SK-N-SH (cell line): ENCODE data around the gene UBR1. TPM values are rescaled to one million over a fixed set of nuclear protein-coding genes. Genes with fewer than 3 reads are reported as not detected.

Experiments
- CTCF ChIA-PET: fragments of 300-600, 350-600 bp; formaldehyde crosslinking; extraction: SDS; loops from one replicate; lab custom pipeline; 2021; lab: Yijun Ruan, JAX
- POLR2A ChIA-PET: fragments of 350-600 bp; sonication (Branson Sonifier 250); formaldehyde crosslinking; extraction: SDS; loops from one replicate; lab custom pipeline; 2020; ENCODE audit warnings: antibody characterized with exemption, inconsistent platforms; lab: Yijun Ruan, JAX
- DNase-seq: peaks from one replicate; pipeline ENCODE4 v3.0.0; 2012
- H2AFZ ChIP-seq: fragments of 200-600 bp; sonication (generic); 2 replicates; pipeline ENCODE4 v1.8.1; 2016; ENCODE audit warnings: antibody characterized with exemption, mild to moderate bottlenecking, low read depth
- H3F3A ChIP-seq: fragments of 200-600 bp; sonication (generic); replicated peaks from 2 replicates; pipeline ENCODE3; 2016; ENCODE audit warnings: antibody characterized with exemption, mild to moderate bottlenecking; ENCODE audit not compliant: insufficient read depth
- H3K27ac ChIP-seq, 2 experiments: fragments of 200-500 bp in 1 of 2; fragments of 200-600 bp in 1 of 2; sonication (Bioruptor generic) in 1 of 2; sonication (generic), shearing (Covaris generic) in 1 of 2; 2 replicates each; pipeline versions ENCODE4 v1.5.1 to v1.6.1; 2014 to 2016; ENCODE audit warnings: low read depth in 2 of 2, inconsistent platforms in 1 of 2, low read length in 1 of 2, mild to moderate bottlenecking in 1 of 2, mixed read lengths in 1 of 2
- H3K27me3 ChIP-seq: fragments of 200-600 bp; sonication (generic), shearing (Covaris generic); 2 replicates; pipeline ENCODE4 v1.6.1; 2016; ENCODE audit warnings: mixed run types; ENCODE audit not compliant: insufficient read depth
- H3K36me3 ChIP-seq, 2 experiments: fragments of 200-500 bp in 1 of 2; fragments of 200-600 bp in 1 of 2; sonication (Bioruptor generic) in 1 of 2; sonication (generic) in 1 of 2; replicated peaks in 1 of 2; 2 replicates each; pipeline versions ENCODE3 to v1.5.1; 2014 to 2016; ENCODE audit warnings: low read length in 1 of 2, mild to moderate bottlenecking in 1 of 2; ENCODE audit not compliant: insufficient read depth in 2 of 2, control insufficient read depth in 1 of 2
- H3K4me1 ChIP-seq, 2 experiments: fragments of 200-500 bp in 1 of 2; fragments of 200-600 bp in 1 of 2; sonication (Bioruptor generic) in 1 of 2; sonication (generic), shearing (Covaris generic) in 1 of 2; 2 replicates each; pipeline versions ENCODE4 v1.5.1 to v1.6.1; 2014 to 2016; ENCODE audit warnings: low read depth in 1 of 2, low read length in 1 of 2, mixed run types in 1 of 2; ENCODE audit not compliant: insufficient read depth in 2 of 2, control insufficient read depth in 1 of 2
- H3K4me2 ChIP-seq: fragments of 200-600 bp; sonication (generic), shearing (Covaris generic); 2 replicates; pipeline ENCODE4 v1.6.1; 2017; ENCODE audit warnings: mixed run types
- H3K4me3 ChIP-seq, 2 experiments: fragments of 200-500 bp in 1 of 2; fragments of 200-600 bp in 1 of 2; sonication (Bioruptor generic) in 1 of 2; sonication (generic), shearing (Covaris generic) in 1 of 2; 2 replicates each; pipeline versions ENCODE4 v1.5.1 to v1.8.1; 2014 to 2016; ENCODE audit warnings: low read depth in 2 of 2, inconsistent platforms in 1 of 2, low read length in 1 of 2, mild to moderate bottlenecking in 1 of 2, mixed read lengths in 1 of 2, moderate library complexity in 1 of 2
- H3K79me2 ChIP-seq: fragments of 200-600 bp; sonication (generic); 2 replicates; pipeline ENCODE4 v1.8.1; 2017; ENCODE audit warnings: mild to moderate bottlenecking; ENCODE audit not compliant: insufficient read depth
- H3K9ac ChIP-seq: fragments of 200-600 bp; sonication (generic); 2 replicates; pipeline ENCODE4 v1.6.1; 2017; ENCODE audit warnings: mixed run types
- H3K9me2 ChIP-seq: fragments of 200-600 bp; sonication (generic); 2 replicates; pipeline ENCODE4 v1.6.1; 2017; ENCODE audit warnings: mixed run types
- H3K9me3 ChIP-seq: fragments of 200-600 bp; sonication (generic); 2 replicates; pipeline ENCODE4 v1.6.1; 2017; ENCODE audit warnings: mixed run types, mild to moderate bottlenecking, moderate library complexity
- H4K20me1 ChIP-seq: fragments of 200-600 bp; sonication (generic); 2 replicates; pipeline ENCODE4 v1.6.1; 2017; ENCODE audit warnings: mild to moderate bottlenecking, mixed run types; ENCODE audit not compliant: insufficient read depth
- CTCF ChIP-seq: fragments of 200-600 bp; sonication (generic); IDR thresholded peaks from 2 replicates; pipeline ENCODE4 v1.6.1; 2017; ENCODE audit warnings: antibody characterized with exemption, mild to moderate bottlenecking, moderate library complexity
- ELF1 ChIP-seq: IDR thresholded peaks from 2 replicates; pipeline ENCODE4 v1.4.0; 2012
- FOSL2 ChIP-seq: IDR thresholded peaks from 2 replicates; pipeline ENCODE4 v1.4.0; 2012; ENCODE audit warnings: low read depth, mild to moderate bottlenecking, moderate library complexity, borderline replicate concordance
- FOXM1 ChIP-seq: IDR thresholded peaks from 2 replicates; pipeline ENCODE4 v1.4.0; 2012; ENCODE audit warnings: low read depth, mild to moderate bottlenecking
- GATA2 ChIP-seq: sonication (generic); formaldehyde crosslinking; IDR thresholded peaks from 2 replicates; pipeline ENCODE4 v1.5.0; 2020; ENCODE audit warnings: mild to moderate bottlenecking, missing genetic modification reagents
- JUND ChIP-seq: IDR thresholded peaks from 2 replicates; pipeline ENCODE4 v1.4.0; 2012
- MAX ChIP-seq: IDR thresholded peaks from 2 replicates; pipeline ENCODE4 v1.4.0; 2012; ENCODE audit warnings: low read depth
- RCOR1 ChIP-seq: fragments of 150-350 bp; IDR thresholded peaks from 2 replicates; pipeline ENCODE4 v1.6.1; 2017; ENCODE audit warnings: antibody characterized with exemption, low read length
- SMC3 ChIP-seq: IDR thresholded peaks from 2 replicates; pipeline ENCODE4 v1.6.1; 2012; ENCODE audit warnings: low read depth, low read length, improper control_type of control experiment
- TAF1 ChIP-seq: IDR thresholded peaks from 2 replicates; pipeline ENCODE4 v1.6.1; 2012; ENCODE audit warnings: low read depth, mild to moderate bottlenecking, low read length, moderate library complexity, borderline replicate concordance
- TCF12 ChIP-seq: IDR thresholded peaks from 2 replicates; pipeline ENCODE4 v1.4.0; 2012
- TEAD4 ChIP-seq: IDR thresholded peaks from 2 replicates; pipeline ENCODE4 v1.4.0; 2012; ENCODE audit warnings: mild to moderate bottlenecking, borderline replicate concordance; ENCODE audit not compliant: insufficient read depth
- USF2 ChIP-seq: fragments of 150-350 bp; IDR thresholded peaks from 2 replicates; pipeline ENCODE4 v1.6.1; 2017; ENCODE audit warnings: antibody characterized with exemption, low read length, low read depth, borderline replicate concordance
- ZBTB33 ChIP-seq: IDR thresholded peaks from 2 replicates; pipeline ENCODE4 v1.4.0; 2012; ENCODE audit warnings: low read depth, borderline replicate concordance
- WGBS: methylation state at CpG from one replicate; pipeline ENCODE4 v1.1.6; 2017; ENCODE audit warnings: low lambda C conversion rate; 5-methylcytosine and 5-hydroxymethylcytosine counted together
- polyA plus RNA-seq, 3 experiments: library from polyadenylated mRNA; depleted of rRNA; stranded (reverse); fragments of >200 nt; gene quantifications; 2 replicates each; pipeline ENCODE4 v1.2.3, GENCODE V29; 2012

The UBR1 gene
- polyA plus RNA-seq, 1 of the 3 experiments (the other 2 are of a cell fraction) = 3.7 TPM

GRCh38 chr15:43071451-43071850 lies 34.4 kb downstream of the UBR1 start:
- H3K27me3 ChIP-seq = no peaks in the 10 kb centered on the region
- no peak overlapping the region for H2AFZ ChIP-seq
- TF ChIP-seq USF2 (no peak), SMC3 (no peak), TEAD4 (no peak), TCF12 (no peak), FOSL2 (no peak), GATA2 (CRISPR knock-in tag) (no peak), MAX (no peak), ELF1 (no peak), CTCF (no peak), RCOR1 (no peak), JUND (no peak), TAF1 (no peak), ZBTB33 (no peak), FOXM1 (no peak)
- TF ChIP-seq, all 33 proteins: peak for 0
- no peaks in the 10 kb centered on the region for H4K20me1 ChIP-seq
- ChIA-PET POLR2A (interaction anchor here (0.6 kb wide), 1 partner anchor 227 kb away, joined by 3 read pairs; no protein-coding TSS in a partner anchor), CTCF (interaction anchor here (0.8 to 1.9 kb wide), 3 partner anchors 29 to 214 kb away, joined by 3 to 4 read pairs (median 3); no protein-coding TSS in a partner anchor)
- WGBS = 96% methylated on average over 2 of the region's 2 CpGs
- peaks cover 61 to 70% of the 10 kb centered on the region in 2 experiments for H3K36me3 ChIP-seq
- H3K27ac ChIP-seq = no peak overlapping the region
- peaks cover 3% of the 10 kb centered on the region for H3F3A ChIP-seq
- H3K9me2 ChIP-seq = no peaks in the 10 kb centered on the region
- DNase-seq = no peak
- H3K79me2 ChIP-seq = no peaks in the 10 kb centered on the region
- H3K4me3 ChIP-seq = no peak overlapping the region
- no peaks in the 10 kb centered on the region; the same call in 1 of the 2 replicates for H3K9me3 ChIP-seq
- H3K9ac ChIP-seq = no peak overlapping the region
- H3K4me2 ChIP-seq = no peak overlapping the region
- no peaks in the 10 kb centered on the region for H3K4me1 ChIP-seq
